Caco-2 (cell line): ENCODE results near the gene SETD3. TPM values are rescaled to one million over a fixed set of nuclear protein-coding genes. Genes with fewer than 3 reads are reported as not detected.

ENCODE experiments used
- BruUV-seq: library from RNA; stranded (reverse); fragments of 400-500 nt; replicated peaks from 2 replicates; lab custom pipeline; 2021; lab: Mats Ljungman, UMichigan
- CTCF ChIA-PET: fragments of 300-600 bp; sonication (Branson Sonifier 250); formaldehyde crosslinking; loops from one replicate; lab custom pipeline; 2022; ENCODE audit warnings: antibody characterized with exemption; lab: Charles Lee
- POLR2A ChIA-PET: fragments of 300-600 bp; sonication (Branson Sonifier 250); formaldehyde crosslinking; loops from one replicate; lab custom pipeline; 2022; ENCODE audit warnings: antibody characterized with exemption; lab: Charles Lee
- DNase-seq, 2 experiments: peaks; one replicate each; pipeline versions ENCODE4 v3.0.0 to v3.0.0-alpha.2; 2020 to 2022
- H3K27me3 ChIP-seq: replicated peaks from 2 replicates; pipeline ENCODE4 v1.6.0; 2011; ENCODE audit warnings: low read length; ENCODE audit not compliant: control insufficient read depth, insufficient read depth
- H3K36me3 ChIP-seq: 2 replicates; pipeline ENCODE4 v1.5.1; 2011; ENCODE audit warnings: low read length; ENCODE audit not compliant: control insufficient read depth, insufficient read depth
- H3K4me1 ChIP-seq: fragments of 250-450 bp; sonication (Bioruptor Pico); 2 replicates; pipeline ENCODE4 v1.5.1; 2020; ENCODE audit warnings: mild to moderate bottlenecking
- H3K4me3 ChIP-seq: 2 replicates; pipeline ENCODE4 v1.5.1; 2011; ENCODE audit warnings: low read depth, mild to moderate bottlenecking, control low read depth, low read length
- H3K9me3 ChIP-seq: fragments of 250-450 bp; sonication (Bioruptor Pico); 2 replicates; pipeline ENCODE4 v1.5.1; 2020; ENCODE audit warnings: mild to moderate bottlenecking, moderate library complexity
- H3K27ac Mint-ChIP-seq: one replicate; pipeline ENCODE4 v1.8.0; 2022; ENCODE audit warnings: mixed read lengths; ENCODE audit not compliant: unreplicated experiment
- H3K27me3 Mint-ChIP-seq: one replicate; pipeline ENCODE4 v1.8.0; 2022; ENCODE audit warnings: mixed read lengths; ENCODE audit not compliant: insufficient read depth, unreplicated experiment
- H3K36me3 Mint-ChIP-seq: one replicate; pipeline ENCODE4 v1.8.0; 2022; ENCODE audit warnings: mild to moderate bottlenecking, mixed read lengths; ENCODE audit not compliant: insufficient read depth, unreplicated experiment
- H3K4me1 Mint-ChIP-seq: one replicate; pipeline ENCODE4 v1.8.0; 2022; ENCODE audit warnings: low read depth, mixed read lengths; ENCODE audit not compliant: unreplicated experiment
- H3K4me3 Mint-ChIP-seq: one replicate; pipeline ENCODE4 v1.8.0; 2022; ENCODE audit warnings: mild to moderate bottlenecking, moderate library complexity, mixed read lengths; ENCODE audit not compliant: unreplicated experiment
- H3K9me3 Mint-ChIP-seq: one replicate; pipeline ENCODE4 v1.8.0; 2022; ENCODE audit warnings: mixed read lengths; ENCODE audit not compliant: unreplicated experiment
- CTCF ChIP-seq, 2 experiments: fragments of 200-600 bp in 1 of 2; IDR thresholded peaks; 1 replicate in 1 of 2; 2 replicates in 1 of 2; pipeline versions ENCODE4 v1.5.1 to v1.8.0; 2011 to 2022; ENCODE audit warnings: antibody characterized with exemption in 1 of 2, control low read depth in 1 of 2, inconsistent platforms in 1 of 2, low read depth in 1 of 2, low read length in 1 of 2, mild to moderate bottlenecking in 1 of 2, moderate library complexity in 1 of 2; ENCODE audit not compliant: insufficient read depth in 1 of 2, severe bottlenecking in 1 of 2, unreplicated experiment in 1 of 2
- intact Hi-C: fragments of 100-400 bp; cut with micrococcal nuclease; formaldehyde crosslinking; loops from one replicate; pipeline ENCODE4 v1.10.0; 2022; ENCODE audit not compliant: unreplicated experiment
- total RNA-seq: library from RNA; stranded (reverse); gene quantifications from 2 replicates; pipeline ENCODE4 v1.2.3, GENCODE V29; 2022

SETD3 gene
- total RNA-seq, 1 experiment from 2014 or later = 74.3 TPM

GRCh38 chr14:99450266-99450665 lies 30.4 kb downstream of the SETD3 start:
- Mint-ChIP-seq H3K9me3 (no peaks in the 10 kb centered on the region), H3K27me3 (no peaks in the 10 kb centered on the region), H3K36me3 (peaks cover 53% of the 10 kb centered on the region), H3K4me1 (no peaks in the 10 kb centered on the region), H3K27ac (no peak overlapping the region), H3K4me3 (no peak overlapping the region)
- intact Hi-C loops = no loop called here
- ChIA-PET CTCF (no interaction called here), POLR2A (interaction anchor here (1.3 kb wide), 1 partner anchor 31 kb away, joined by 5 read pairs; the partner anchor contains the start of genes CCNK and SETD3)
- TF ChIP-seq CTCF (IDR thresholded peaks at IDR 0.05; ENCODE audit: insufficient read depth in 1 of 2, low read depth in 1 of 2, low read length in 1 of 2, severe bottlenecking in 1 of 2, unreplicated experiment in 1 of 2) = no peak
- BruUV-seq = no TSS peak
- Histone ChIP-seq H3K9me3 (no peaks in the 10 kb centered on the region), H3K27me3 (no peaks in the 10 kb centered on the region), H3K4me3 (no peak overlapping the region), H3K4me1 (no peaks in the 10 kb centered on the region), H3K36me3 (no peaks in the 10 kb centered on the region)
- no peak for DNase-seq

GRCh38 chr14:99447739-99448138 lies 32.9 kb downstream of the SETD3 start:
- H3K9me3 ChIP-seq = no peaks in the 10 kb centered on the region
- no peak overlapping the region for H3K27ac Mint-ChIP-seq
- H3K9me3 Mint-ChIP-seq = no peaks in the 10 kb centered on the region
- POLR2A ChIA-PET = no interaction called here
- no peaks in the 10 kb centered on the region for H3K4me1 ChIP-seq
- CTCF ChIA-PET = no interaction called here
- TF ChIP-seq CTCF (IDR thresholded peaks at IDR 0.05; ENCODE audit: insufficient read depth in 1 of 2, low read depth in 1 of 2, low read length in 1 of 2, severe bottlenecking in 1 of 2, unreplicated experiment in 1 of 2) = no peak
- no peaks in the 10 kb centered on the region for H3K27me3 Mint-ChIP-seq
- no peak overlapping the region for H3K4me3 ChIP-seq
- no TSS peak for BruUV-seq
- H3K27me3 ChIP-seq = no peaks in the 10 kb centered on the region
- H3K4me3 Mint-ChIP-seq = no peak overlapping the region
- H3K36me3 Mint-ChIP-seq = peaks cover 58% of the 10 kb centered on the region
- no peak for DNase-seq
- H3K4me1 Mint-ChIP-seq = no peaks in the 10 kb centered on the region
- no peaks in the 10 kb centered on the region for H3K36me3 ChIP-seq
- intact Hi-C loops = no loop called here

GRCh38 chr14:99445931-99446330 lies 34.7 kb downstream of the SETD3 start:
- CTCF ChIA-PET = no interaction called here
- Histone ChIP-seq H3K27me3 (no peaks in the 10 kb centered on the region), H3K36me3 (0 out of 2 replicates have a peak, but pooled peaks cover 2% of the 10 kb centered on the region), H3K4me1 (no peaks in the 10 kb centered on the region), H3K9me3 (no peaks in the 10 kb centered on the region), H3K4me3 (no peak overlapping the region)
- no peak for DNase-seq
- H3K36me3 Mint-ChIP-seq = peaks cover 68% of the 10 kb centered on the region
- no peak for TF ChIP-seq CTCF (IDR thresholded peaks at IDR 0.05; ENCODE audit: insufficient read depth in 1 of 2, low read depth in 1 of 2, low read length in 1 of 2, severe bottlenecking in 1 of 2, unreplicated experiment in 1 of 2)
- no peak overlapping the region for H3K4me3 Mint-ChIP-seq
- H3K9me3 Mint-ChIP-seq = no peaks in the 10 kb centered on the region
- H3K4me1 Mint-ChIP-seq = no peaks in the 10 kb centered on the region
- intact Hi-C loops = no loop called here
- H3K27ac Mint-ChIP-seq = no peak overlapping the region
- POLR2A ChIA-PET = no interaction called here
- BruUV-seq = no TSS peak
- H3K27me3 Mint-ChIP-seq = no peaks in the 10 kb centered on the region
